Vagina (tissue), 2 donors: ENCODE data around the gene FCGR1A.
"Not testable (repeated sequence)": the region's sequence is repeated elsewhere in the genome, so short reads cannot be mapped to it uniquely, and the experiment has no call there.

Experiments
- CTCF ChIP-seq, 3 experiments: fragments of 450-650 bp in 2 of 3; fragments of 200-600 bp in 1 of 3; sonication (generic) in 1 of 3; IDR thresholded peaks; one replicate each; pipeline ENCODE4 v1.5.1; 2017 to 2019; ENCODE audit warnings: antibody characterized with exemption in 3 of 3, mild to moderate bottlenecking in 2 of 3, moderate library complexity in 2 of 3
- POLR2A ChIP-seq, 2 donors: fragments of 450-650 bp; IDR thresholded peaks; one replicate each; pipeline ENCODE4 v1.6.1; 2017; ENCODE audit warnings: antibody characterized with exemption in 2 of 2, mild to moderate bottlenecking in 2 of 2, moderate library complexity in 2 of 2
- POLR2AphosphoS5 ChIP-seq, 2 donors: sonication (generic); formaldehyde crosslinking; IDR thresholded peaks; one replicate each; pipeline ENCODE4 v1.9.0; 2017; ENCODE audit warnings: antibody characterized with exemption in 2 of 2, mild to moderate bottlenecking in 2 of 2, low read depth in 1 of 2; ENCODE audit not compliant: insufficient read depth in 1 of 2

DNA sequence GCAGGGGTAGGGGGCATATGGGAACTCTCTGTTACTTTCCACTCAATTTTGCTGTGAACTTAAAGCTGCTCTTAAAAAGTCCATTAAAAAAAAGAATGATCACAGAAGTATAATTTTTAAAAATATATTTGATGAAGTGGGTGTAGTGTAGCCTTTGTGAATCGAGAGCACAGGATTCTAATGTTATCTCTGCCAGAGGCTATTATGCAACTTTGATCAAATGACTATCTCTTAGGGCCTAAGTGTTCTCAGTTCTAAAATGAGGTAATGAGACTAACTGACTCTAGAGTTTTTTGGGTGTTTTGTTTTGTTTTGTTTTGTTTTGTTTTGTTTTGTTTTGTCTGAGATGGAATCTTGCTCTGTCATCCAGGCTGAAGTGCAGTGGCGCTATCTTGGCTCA, 49.7 kb upstream of the FCGR1A start:
- TF ChIP-seq POLR2AphosphoS5 (IDR thresholded peaks at IDR 0.05; ENCODE audit: insufficient read depth in 1 of 2, low read depth in 1 of 2); CTCF (IDR thresholded peaks at IDR 0.05); POLR2A (IDR thresholded peaks at IDR 0.05): not testable (repeated sequence)
